Endometrial microvascular endothelial cells (primary cell): ENCODE results near the gene OR12D1. TPM values are rescaled to one million over a fixed set of nuclear protein-coding genes. Genes with fewer than 3 reads are reported as not detected.

ENCODE experiments used
- in situ Hi-C: cut with HindIII; loops from 2 replicates; pipeline ENCODE4 v1.10.0; 2017; ENCODE audit warnings: low sequenced_read_pairs, low pct_unique_long_range_greater_than_20kb; ENCODE audit errors: inconsistent ontology term
- total RNA-seq: library from RNA; depleted of rRNA; stranded (reverse); fragments of >200 nt; gene quantifications from one replicate; pipeline ENCODE4 v1.2.3, GENCODE V29; 2015; ENCODE audit errors: inconsistent ontology term

Gene OR12D1
- total RNA-seq, 1 donor from 2014 or later: not detected

DNA sequence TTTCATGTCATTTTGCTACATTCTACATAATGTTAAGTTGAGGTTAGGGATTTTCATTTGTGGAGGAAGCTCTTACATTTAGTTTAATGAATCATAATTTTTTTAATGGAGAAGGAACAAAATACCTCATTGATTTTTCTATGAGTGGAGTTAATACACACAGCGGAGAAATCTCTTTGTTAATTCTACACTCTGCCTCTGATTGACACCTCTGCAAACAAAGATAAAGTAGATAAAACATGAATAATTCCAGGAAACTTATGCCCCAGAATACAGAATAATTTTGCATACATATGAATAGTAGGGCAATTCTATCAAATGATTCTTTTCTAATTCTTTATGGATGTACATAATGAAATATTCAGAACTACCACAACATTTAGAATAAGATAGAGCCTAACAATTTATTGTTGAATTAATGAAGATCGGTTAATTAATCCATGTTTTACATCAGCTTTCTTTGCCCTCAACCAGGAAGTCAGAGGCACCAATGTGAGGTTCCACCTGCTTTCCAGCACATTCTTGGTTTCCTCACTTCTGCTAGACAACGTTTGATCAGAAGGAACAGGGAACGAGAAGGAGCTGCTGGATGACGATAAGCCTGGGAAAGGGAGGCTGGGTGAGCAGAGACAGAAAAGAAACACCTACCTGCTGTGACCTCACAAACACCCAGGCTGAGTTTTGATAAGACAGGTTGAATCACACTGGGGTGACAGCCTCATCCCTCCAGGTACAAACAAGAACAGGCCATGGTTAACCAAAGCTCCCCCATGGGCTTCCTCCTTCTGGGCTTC, 46.5 kb downstream of the OR12D1 start:
- in situ Hi-C loops: no loop called here

- in situ Hi-C loops: no loop called here
Measured at GRCh38 chr6:29462022-29462421, 47.3 kb downstream of the OR12D1 start.

- in situ Hi-C loops: no loop called here
Measured at GRCh38 chr6:29465279-29465678, 50.6 kb downstream of the OR12D1 start.

GRCh38 chr6:29465801-29466200, 51.1 kb downstream of the OR12D1 start:
- in situ Hi-C loops: no loop called here

- in situ Hi-C loops: no loop called here
Measured at GRCh38 chr6:29466241-29466640, 51.5 kb downstream of the OR12D1 start.

Other genes starting within 250 kb of the OR12D1 start
- gene OR2J2, start 244.0 kb upstream of the OR12D1 start, total RNA-seq: not detected
- not detected for gene OR14J1, start 113.2 kb upstream of the OR12D1 start, total RNA-seq
- gene OR5V1, start 46.1 kb upstream of the OR12D1 start, total RNA-seq: not detected
- gene OR12D3, start 39.6 kb upstream of the OR12D1 start, total RNA-seq: not detected
- not detected for gene OR12D2, start 19.3 kb upstream of the OR12D1 start, total RNA-seq
- not detected for gene OR10C1, start 24.4 kb downstream of the OR12D1 start, total RNA-seq
- not detected for gene OR11A1, start 42.1 kb downstream of the OR12D1 start, total RNA-seq
- gene OR2H1, start 42.2 kb downstream of the OR12D1 start, total RNA-seq: not detected
- gene MAS1L, start 73.0 kb downstream of the OR12D1 start, total RNA-seq: not detected
- gene UBD, start 144.8 kb downstream of the OR12D1 start, total RNA-seq: 0.56 TPM
- not detected for gene OR2H2, start 170.2 kb downstream of the OR12D1 start, total RNA-seq
- 6.7 TPM for gene GABBR1, start 218.3 kb downstream of the OR12D1 start, total RNA-seq
- gene MOG, start 242.2 kb downstream of the OR12D1 start, total RNA-seq: not detected